Activated CD4-positive, alpha-beta memory T cell treated with anti-CD3 and anti-CD28 coated beads, Interleukin-2, amount 10 ng/mL, durations not matched to agents 7 days and 5 days (primary cell): ENCODE results near the gene TNPO1. TPM values are rescaled to one million over a fixed set of nuclear protein-coding genes. Genes with fewer than 3 reads are reported as not detected.
"Not testable (repeated sequence)": the region's sequence is repeated elsewhere in the genome, so short reads cannot be mapped to it uniquely, and the experiment has no call there.

Experiments used
- CTCF ChIA-PET: fragments of 350-600 bp; sonication (Branson Sonifier 250); formaldehyde crosslinking; loops from one replicate; lab custom pipeline; 2021; ENCODE audit warnings: antibody characterized with exemption, inconsistent platforms; lab: Charles Lee
- POLR2A ChIA-PET: fragments of 350-600 bp; sonication (Branson Sonifier 250); formaldehyde crosslinking; loops from one replicate; lab custom pipeline; 2021; ENCODE audit warnings: antibody characterized with exemption; lab: Charles Lee
- DNase-seq: peaks from one replicate; pipeline ENCODE4 v3.0.0-alpha.2; 2020
- H3K27ac Mint-ChIP-seq: one replicate; pipeline ENCODE4 v1.8.0; 2021; ENCODE audit warnings: mild to moderate bottlenecking, mixed read lengths
- H3K27me3 Mint-ChIP-seq: one replicate; pipeline ENCODE4 v1.8.0; 2021; ENCODE audit warnings: mixed read lengths
- H3K36me3 Mint-ChIP-seq: one replicate; pipeline ENCODE4 v1.8.0; 2021; ENCODE audit warnings: low read depth, mixed read lengths
- H3K4me1 Mint-ChIP-seq: one replicate; pipeline ENCODE4 v1.8.0; 2021; ENCODE audit warnings: mixed read lengths
- H3K4me3 Mint-ChIP-seq: one replicate; pipeline ENCODE4 v1.8.0; 2021; ENCODE audit warnings: mild to moderate bottlenecking, mixed read lengths
- H3K9me3 Mint-ChIP-seq: one replicate; pipeline ENCODE4 v1.8.0; 2021; ENCODE audit warnings: mixed read lengths
- total RNA-seq, 2 experiments: library from RNA; stranded (reverse); gene quantifications; one replicate each; pipeline ENCODE4 v1.2.3, GENCODE V29; 2021

The TNPO1 gene
- total RNA-seq, 2 experiments from 2014 or later: 67.1 to 78.3 TPM

GRCh38 chr5:72921886-72922285 lies 105.4 kb downstream of the TNPO1 start:
- Mint-ChIP-seq H3K4me1 (no peaks in the 10 kb centered on the region), H3K36me3 (no peaks in the 10 kb centered on the region), H3K27ac (no peak overlapping the region), H3K4me3 (no peak overlapping the region), H3K27me3 (peaks cover 3% of the 10 kb centered on the region), H3K9me3 (no peaks in the 10 kb centered on the region)
- ChIA-PET CTCF (interaction anchor here (1.0 kb wide), 1 partner anchor 295 kb away, joined by 3 read pairs; no protein-coding TSS in a partner anchor), POLR2A (no interaction called here)
- DNase-seq: no peak

GRCh38 chr5:72922422-72922821 lies 106.0 kb downstream of the TNPO1 start:
- Mint-ChIP-seq H3K36me3 (no peaks in the 10 kb centered on the region), H3K27me3 (peaks cover 3% of the 10 kb centered on the region), H3K4me3 (no peak overlapping the region), H3K27ac (no peak overlapping the region), H3K9me3 (no peaks in the 10 kb centered on the region), H3K4me1 (no peaks in the 10 kb centered on the region)
- CTCF ChIA-PET: no interaction called here
- no peak for DNase-seq
- POLR2A ChIA-PET: no interaction called here

- DNase-seq: no peak
- no peaks in the 10 kb centered on the region for H3K36me3 Mint-ChIP-seq
- no peak overlapping the region for H3K27ac Mint-ChIP-seq
- H3K27me3 Mint-ChIP-seq: peaks cover 3% of the 10 kb centered on the region
- H3K9me3 Mint-ChIP-seq: no peaks in the 10 kb centered on the region
- POLR2A ChIA-PET: no interaction called here
- CTCF ChIA-PET: no interaction called here
- H3K4me1 Mint-ChIP-seq: no peaks in the 10 kb centered on the region
- no peak overlapping the region for H3K4me3 Mint-ChIP-seq
Observed at GRCh38 chr5:72925336-72926010, 109.0 kb downstream of the TNPO1 start.

- H3K27ac Mint-ChIP-seq, CTCF ChIA-PET, POLR2A ChIA-PET, H3K9me3 Mint-ChIP-seq, H3K4me3 Mint-ChIP-seq, H3K36me3 Mint-ChIP-seq, H3K4me1 Mint-ChIP-seq, DNase-seq: not testable (repeated sequence)
- peaks cover 12% of the 10 kb centered on the region for H3K27me3 Mint-ChIP-seq
Observed at GRCh38 chr5:72932686-72933085, 116.2 kb downstream of the TNPO1 start.

GRCh38 chr5:72934953-72935725 lies 118.7 kb downstream of the TNPO1 start:
- H3K27me3 Mint-ChIP-seq: peaks cover 19% of the 10 kb centered on the region
- DNase-seq, H3K27ac Mint-ChIP-seq, H3K4me3 Mint-ChIP-seq, POLR2A ChIA-PET, H3K36me3 Mint-ChIP-seq, H3K4me1 Mint-ChIP-seq, CTCF ChIA-PET, H3K9me3 Mint-ChIP-seq: not testable (repeated sequence)

- DNase-seq: no peak
- POLR2A ChIA-PET: no interaction called here
- Mint-ChIP-seq H3K27me3 (peaks cover 17% of the 10 kb centered on the region), H3K36me3 (no peaks in the 10 kb centered on the region), H3K4me3 (no peak overlapping the region), H3K9me3 (no peaks in the 10 kb centered on the region), H3K4me1 (no peaks in the 10 kb centered on the region), H3K27ac (no peak overlapping the region)
- CTCF ChIA-PET: no interaction called here
Observed at GRCh38 chr5:72936893-72937292, 120.4 kb downstream of the TNPO1 start.

- ChIA-PET POLR2A (no interaction called here), CTCF (interaction anchor here (0.8 kb wide), 1 partner anchor 279 kb away, joined by 3 read pairs; no protein-coding TSS in a partner anchor)
- Mint-ChIP-seq H3K27ac (no peak overlapping the region), H3K27me3 (peaks cover 15% of the 10 kb centered on the region), H3K4me1 (no peaks in the 10 kb centered on the region), H3K36me3 (no peaks in the 10 kb centered on the region), H3K4me3 (no peak overlapping the region), H3K9me3 (no peaks in the 10 kb centered on the region)
- DNase-seq: no peak
Observed at GRCh38 chr5:72937517-72938061, 121.1 kb downstream of the TNPO1 start.

- DNase-seq: no peak
- ChIA-PET POLR2A (no interaction called here), CTCF (interaction anchor here (0.8 kb wide), 1 partner anchor 278 kb away, joined by 3 read pairs; no protein-coding TSS in a partner anchor)
- H3K27me3 Mint-ChIP-seq: peaks cover 15% of the 10 kb centered on the region
- no peaks in the 10 kb centered on the region for H3K4me1 Mint-ChIP-seq
- H3K36me3 Mint-ChIP-seq: no peaks in the 10 kb centered on the region
- no peaks in the 10 kb centered on the region for H3K9me3 Mint-ChIP-seq
- H3K27ac Mint-ChIP-seq: no peak overlapping the region
- H3K4me3 Mint-ChIP-seq: no peak overlapping the region
Observed at GRCh38 chr5:72938206-72938605, 121.7 kb downstream of the TNPO1 start.

- no peak for DNase-seq
- Mint-ChIP-seq H3K27ac (no peak overlapping the region), H3K4me3 (no peak overlapping the region), H3K27me3 (peaks cover 16% of the 10 kb centered on the region), H3K4me1 (no peaks in the 10 kb centered on the region), H3K36me3 (no peaks in the 10 kb centered on the region), H3K9me3 (no peaks in the 10 kb centered on the region)
- ChIA-PET CTCF (no interaction called here), POLR2A (no interaction called here)
Observed at GRCh38 chr5:72940082-72940481, 123.6 kb downstream of the TNPO1 start.

- ChIA-PET POLR2A (no interaction called here), CTCF (no interaction called here)
- no peak overlapping the region for H3K27ac Mint-ChIP-seq
- no peaks in the 10 kb centered on the region for H3K36me3 Mint-ChIP-seq
- no peaks in the 10 kb centered on the region for H3K4me1 Mint-ChIP-seq
- no peak overlapping the region for H3K4me3 Mint-ChIP-seq
- no peak for DNase-seq
- H3K27me3 Mint-ChIP-seq: peaks cover 25% of the 10 kb centered on the region
- no peaks in the 10 kb centered on the region for H3K9me3 Mint-ChIP-seq
Observed at GRCh38 chr5:72943307-72943706, 126.8 kb downstream of the TNPO1 start.

- no peaks in the 10 kb centered on the region for H3K4me1 Mint-ChIP-seq
- DNase-seq: no peak
- H3K27ac Mint-ChIP-seq: no peak overlapping the region
- ChIA-PET POLR2A (no interaction called here), CTCF (no interaction called here)
- no peaks in the 10 kb centered on the region for H3K9me3 Mint-ChIP-seq
- H3K36me3 Mint-ChIP-seq: no peaks in the 10 kb centered on the region
- H3K4me3 Mint-ChIP-seq: no peak overlapping the region
- peaks cover 33% of the 10 kb centered on the region for H3K27me3 Mint-ChIP-seq
Observed at GRCh38 chr5:72947498-72947897, 131.0 kb downstream of the TNPO1 start.

GRCh38 chr5:72949481-72949880 lies 133.0 kb downstream of the TNPO1 start:
- Mint-ChIP-seq H3K9me3 (no peaks in the 10 kb centered on the region), H3K27me3 (peaks cover 42% of the 10 kb centered on the region), H3K27ac (no peak overlapping the region), H3K4me3 (no peak overlapping the region), H3K36me3 (no peaks in the 10 kb centered on the region), H3K4me1 (no peaks in the 10 kb centered on the region)
- CTCF ChIA-PET: no interaction called here
- no peak for DNase-seq
- POLR2A ChIA-PET: no interaction called here

- ChIA-PET POLR2A (no interaction called here), CTCF (no interaction called here)
- no peaks in the 10 kb centered on the region for H3K9me3 Mint-ChIP-seq
- H3K27ac Mint-ChIP-seq: no peak overlapping the region
- peaks cover 15% of the 10 kb centered on the region for H3K4me1 Mint-ChIP-seq
- H3K27me3 Mint-ChIP-seq: peaks cover 40% of the 10 kb centered on the region
- no peak for DNase-seq
- peaks cover 4% of the 10 kb centered on the region for H3K36me3 Mint-ChIP-seq
- no peak overlapping the region for H3K4me3 Mint-ChIP-seq
Observed at GRCh38 chr5:72951671-72952468, 135.4 kb downstream of the TNPO1 start.
